Measurements from ENCODE around the gene MOB3A. TPM values are rescaled to one million over a fixed set of nuclear protein-coding genes. Genes with fewer than 3 reads are reported as not detected.

Gene MOB3A
- total and polyA plus RNA-seq, 2 of the 13 experiments (the other 11 are each of a cell fraction or from before 2014, with no cell fraction given), result 3.5 to 17.8 TPM

- TF ChIP-seq KDM1A (CRISPR knock-in tag; IDR thresholded peaks at IDR 0.05) (no peak), ZNF382 (CRISPR knock-in tag; IDR thresholded peaks at IDR 0.05; ENCODE audit: borderline replicate concordance) (no peak), FOXP4 (CRISPR knock-in tag; IDR thresholded peaks at IDR 0.05) (peak; percentile 43), CC2D1A (CRISPR knock-in tag; IDR thresholded peaks at IDR 0.05) (no peak), KDM3A (CRISPR knock-in tag; IDR thresholded peaks at IDR 0.05; ENCODE audit: low read depth) (peak; percentile 78), ZNF572 (CRISPR knock-in tag; IDR thresholded peaks at IDR 0.05) (no peak), ZNF781 (CRISPR knock-in tag; IDR thresholded peaks at IDR 0.05; ENCODE audit: borderline replicate concordance, not compliant biosample characterization) (peak; percentile 69), HCFC1 (IDR thresholded peaks at IDR 0.05; ENCODE audit: low read depth, low read length) (0 out of 2 replicates have a peak, but pooled peaks have one; percentile 3), ZNF646 (CRISPR knock-in tag; IDR thresholded peaks at IDR 0.05) (no peak), E2F2 (CRISPR knock-in tag; IDR thresholded peaks at IDR 0.05; ENCODE audit: borderline replicate concordance) (no peak), ZFP1 (CRISPR knock-in tag; IDR thresholded peaks at IDR 0.05) (peak; percentile 59; the same call in 1 of the 2 replicates), ZNF136 (CRISPR knock-in tag; IDR thresholded peaks at IDR 0.05; ENCODE audit: low read depth) (no peak; the same call in 1 of the 2 replicates), ZNF552 (CRISPR knock-in tag; IDR thresholded peaks at IDR 0.05; ENCODE audit: borderline replicate concordance) (peak; percentile 44; the same call in 1 of the 2 replicates), ZNF747 (CRISPR knock-in tag; IDR thresholded peaks at IDR 0.05; ENCODE audit: borderline replicate concordance) (no peak), POLR2AphosphoS5 (IDR thresholded peaks at IDR 0.05; ENCODE audit: low read depth, low read length) (peak; percentile 83), MZF1 (CRISPR knock-in tag; IDR thresholded peaks at IDR 0.05; ENCODE audit: borderline replicate concordance) (no peak), ZNF124 (CRISPR knock-in tag; IDR thresholded peaks at IDR 0.05) (peak; percentile 43; the same call in 1 of the 2 replicates), NR0B2 (CRISPR knock-in tag; IDR thresholded peaks at IDR 0.05) (peak; percentile 81), SNAPC2 (CRISPR knock-in tag; IDR thresholded peaks at IDR 0.05) (0 out of 2 replicates have a peak, but pooled peaks have one; percentile 49), ZKSCAN1 (IDR thresholded peaks at IDR 0.05; ENCODE audit: low read length) (no peak)
These were observed 36.5 kb downstream of the MOB3A start (continued) for GRCh38 chr19:2059422-2060201.

All from HepG2 (cell line).